ENCODE results near the gene CCDC92B.

CCDC92B gene

DNA sequence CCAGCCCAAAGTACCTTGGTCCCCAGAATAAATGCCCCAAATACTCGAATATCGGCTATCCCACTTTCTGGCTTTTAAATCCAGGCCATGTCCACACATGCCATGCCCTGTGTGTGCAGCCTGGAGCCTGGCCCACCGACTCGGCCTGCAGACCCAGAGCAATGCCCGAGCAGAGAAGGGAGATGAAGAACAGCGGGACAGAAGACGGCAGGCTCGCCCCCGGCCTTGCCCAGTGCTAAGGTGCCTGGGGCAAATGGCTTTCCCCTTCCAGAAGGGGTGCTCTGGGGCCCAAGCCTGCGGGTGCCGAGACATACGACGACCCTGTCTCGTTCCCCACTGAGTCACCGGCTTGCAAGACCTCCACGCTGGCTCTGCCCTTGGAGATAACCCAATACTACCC lies 45.8 kb downstream of the CCDC92B start:
- Histone ChIP-seq H2BK15ac (ENCODE audit: low read length) (no peak overlapping the region), H2BK12ac (ENCODE audit: low read length) (no peak overlapping the region), H3K14ac (ENCODE audit: low read length) (no peak overlapping the region), H4K91ac (ENCODE audit: low read depth, low read length, poor library complexity) (no peak overlapping the region), H3K4me1 (ENCODE audit: control insufficient read depth in 2 of 2, insufficient read depth in 1 of 2, low read depth in 1 of 2, low read length in 2 of 2) (peaks cover 0 to 13% of the 10 kb centered on the region in 2 donors), H3K27ac (replicated peaks; ENCODE audit: low read length) (no peak overlapping the region), H3K4ac (ENCODE audit: low read length) (no peak overlapping the region), H2AFZ (ENCODE audit: low read length) (no peak overlapping the region), H3K23ac (ENCODE audit: low read depth, low read length, poor library complexity) (peak overlapping the region; percentile 80), H3K18ac (ENCODE audit: low read length) (peak overlapping the region; percentile 28), H3K4me2 (ENCODE audit: insufficient read depth, low read length, poor library complexity, severe bottlenecking) (no peak overlapping the region), H2AK5ac (ENCODE audit: low read depth, low read length) (no peak overlapping the region), H3K9ac (ENCODE audit: low read depth, low read length, poor library complexity) (no peak overlapping the region), H3K9me3 (replicated peaks in 1 of 2; ENCODE audit: control insufficient read depth in 2 of 2, insufficient read depth in 1 of 2, low read depth in 1 of 2, low read length in 2 of 2) (peaks cover 0 to 2% of the 10 kb centered on the region in 2 donors), H4K8ac (ENCODE audit: low read depth, low read length) (no peak overlapping the region), H3K4me3 (ENCODE audit: low read length in 2 of 2) (no peak overlapping the region), H2BK120ac (ENCODE audit: low read depth, low read length) (no peak overlapping the region), H3K27me3 (ENCODE audit: control insufficient read depth in 3 of 3, insufficient read depth in 3 of 3, low read depth in 1 of 3, low read length in 3 of 3) (no peaks in the 10 kb centered on the region), H3K36me3 (replicated peaks in 1 of 2; ENCODE audit: control insufficient read depth in 2 of 2, insufficient read depth in 2 of 2, low read length in 2 of 2) (peaks cover 13 to 47% of the 10 kb centered on the region in 2 donors), H2BK5ac (ENCODE audit: low read length) (peak overlapping the region; percentile 11), H3K79me1 (ENCODE audit: low read depth, low read length) (peaks cover 24% of the 10 kb centered on the region)
- WGBS, 2 donors (ENCODE audit: extremely low coverage in 2 of 2, insufficient read length in 2 of 2, insufficient replicate concordance in 1 of 2), result no CpG with 5 or more reads among the region's 16 CpGs
- no peak for DNase-seq (ENCODE audit: low spot score)

DNA sequence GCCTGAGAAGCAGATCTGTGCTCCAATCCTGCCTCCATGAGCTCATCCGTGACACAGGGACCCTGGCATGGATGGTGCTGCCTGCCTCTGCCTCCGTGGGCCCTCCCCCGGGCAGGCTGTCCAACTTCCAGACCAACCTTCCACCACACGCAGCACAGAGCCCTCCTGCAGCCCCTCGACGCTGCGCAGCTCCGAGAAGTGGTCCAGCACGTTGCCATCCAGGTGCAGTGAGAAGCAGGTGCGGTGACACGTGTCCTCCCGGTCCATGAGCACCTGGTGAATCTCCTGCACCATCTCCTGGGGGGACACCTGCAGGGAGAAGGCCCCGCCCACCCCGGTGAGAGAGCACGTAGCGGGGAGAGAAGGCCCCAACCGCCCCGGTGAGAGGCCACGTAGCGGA lies 46.3 kb downstream of the CCDC92B start:
- no peak overlapping the region for H3K18ac ChIP-seq (ENCODE audit: low read length)
- WGBS, 2 donors (ENCODE audit: extremely low coverage in 2 of 2, insufficient read length in 2 of 2, insufficient replicate concordance in 1 of 2), result no CpG with 5 or more reads among the region's 20 CpGs

GRCh38 chr17:2701996-2702741 lies 47.3 kb downstream of the CCDC92B start:
- Histone ChIP-seq H3K4me1 (ENCODE audit: control insufficient read depth in 2 of 2, insufficient read depth in 1 of 2, low read depth in 1 of 2, low read length in 2 of 2) (peaks cover 0 to 13% of the 10 kb centered on the region in 2 donors), H4K91ac (ENCODE audit: low read depth, low read length, poor library complexity) (no peak overlapping the region), H2BK5ac (ENCODE audit: low read length) (no peak overlapping the region), H2BK15ac (ENCODE audit: low read length) (no peak overlapping the region), H2AK5ac (ENCODE audit: low read depth, low read length) (no peak overlapping the region), H3K14ac (ENCODE audit: low read length) (no peak overlapping the region), H3K9ac (ENCODE audit: low read depth, low read length, poor library complexity) (no peak overlapping the region), H2BK12ac (ENCODE audit: low read length) (no peak overlapping the region), H3K4me3 (ENCODE audit: low read length in 2 of 2) (no peak overlapping the region), H3K23ac (ENCODE audit: low read depth, low read length, poor library complexity) (no peak overlapping the region), H2BK120ac (ENCODE audit: low read depth, low read length) (no peak overlapping the region), H3K36me3 (replicated peaks in 1 of 2; ENCODE audit: control insufficient read depth in 2 of 2, insufficient read depth in 2 of 2, low read length in 2 of 2) (peaks cover 19 to 61% of the 10 kb centered on the region in 2 donors), H3K9me3 (replicated peaks in 1 of 2; ENCODE audit: control insufficient read depth in 2 of 2, insufficient read depth in 1 of 2, low read depth in 1 of 2, low read length in 2 of 2) (peaks cover 0 to 3% of the 10 kb centered on the region in 2 donors), H3K4ac (ENCODE audit: low read length) (no peak overlapping the region), H3K27ac (replicated peaks; ENCODE audit: low read length) (no peak overlapping the region), H3K4me2 (ENCODE audit: insufficient read depth, low read length, poor library complexity, severe bottlenecking) (no peak overlapping the region), H3K18ac (ENCODE audit: low read length) (no peak overlapping the region), H4K8ac (ENCODE audit: low read depth, low read length) (no peak overlapping the region), H3K79me1 (ENCODE audit: low read depth, low read length) (peaks cover 15% of the 10 kb centered on the region), H2AFZ (ENCODE audit: low read length) (no peak overlapping the region), H3K27me3 (ENCODE audit: control insufficient read depth in 3 of 3, insufficient read depth in 3 of 3, low read depth in 1 of 3, low read length in 3 of 3) (no peaks in the 10 kb centered on the region)
- no peak for DNase-seq (ENCODE audit: low spot score)
- no CpG with 5 or more reads among the region's 22 CpGs for whole genome bisulfite sequencing, 2 donors (ENCODE audit: extremely low coverage in 2 of 2, insufficient read length in 2 of 2, insufficient replicate concordance in 1 of 2)

More for the DNA sequence above, 46.3 kb downstream of the CCDC92B start:
- DNase-seq (ENCODE audit: low spot score), result no peak
- Histone ChIP-seq H3K36me3 (replicated peaks in 1 of 2; ENCODE audit: control insufficient read depth in 2 of 2, insufficient read depth in 2 of 2, low read length in 2 of 2) (peaks cover 15 to 51% of the 10 kb centered on the region in 2 donors), H2BK12ac (ENCODE audit: low read length) (no peak overlapping the region), H3K9ac (ENCODE audit: low read depth, low read length, poor library complexity) (peak overlapping the region; percentile 70), H3K14ac (ENCODE audit: low read length) (peak overlapping the region; percentile 21), H3K4me2 (ENCODE audit: insufficient read depth, low read length, poor library complexity, severe bottlenecking) (no peak overlapping the region), H3K27ac (replicated peaks; ENCODE audit: low read length) (no peak overlapping the region), H3K4ac (ENCODE audit: low read length) (no peak overlapping the region), H3K4me1 (ENCODE audit: control insufficient read depth in 2 of 2, insufficient read depth in 1 of 2, low read depth in 1 of 2, low read length in 2 of 2) (peaks cover 0 to 13% of the 10 kb centered on the region in 2 donors), H2AK5ac (ENCODE audit: low read depth, low read length) (no peak overlapping the region), H2BK15ac (ENCODE audit: low read length) (no peak overlapping the region), H3K27me3 (ENCODE audit: control insufficient read depth in 3 of 3, insufficient read depth in 3 of 3, low read depth in 1 of 3, low read length in 3 of 3) (no peaks in the 10 kb centered on the region), H2BK5ac (ENCODE audit: low read length) (no peak overlapping the region), H3K79me1 (ENCODE audit: low read depth, low read length) (peaks cover 23% of the 10 kb centered on the region), H4K8ac (ENCODE audit: low read depth, low read length) (no peak overlapping the region), H2BK120ac (ENCODE audit: low read depth, low read length) (no peak overlapping the region), H3K23ac (ENCODE audit: low read depth, low read length, poor library complexity) (no peak overlapping the region), H4K91ac (ENCODE audit: low read depth, low read length, poor library complexity) (no peak overlapping the region), H3K9me3 (replicated peaks in 1 of 2; ENCODE audit: control insufficient read depth in 2 of 2, insufficient read depth in 1 of 2, low read depth in 1 of 2, low read length in 2 of 2) (peaks cover 0 to 3% of the 10 kb centered on the region in 2 donors), H2AFZ (ENCODE audit: low read length) (no peak overlapping the region), H3K4me3 (ENCODE audit: low read length in 2 of 2) (peak overlapping the region in 1 of 2 donors; percentile 14)

- H2BK120ac ChIP-seq (ENCODE audit: low read depth, low read length), result no peak overlapping the region
- H2BK5ac ChIP-seq (ENCODE audit: low read length), result peak overlapping the region; percentile 39
- H2BK15ac ChIP-seq (ENCODE audit: low read length), result no peak overlapping the region
- no peak overlapping the region for H3K27ac ChIP-seq (replicated peaks; ENCODE audit: low read length)
- no peak overlapping the region for H3K14ac ChIP-seq (ENCODE audit: low read length)
- H3K4ac ChIP-seq (ENCODE audit: low read length), result no peak overlapping the region
- peaks cover 11% of the 10 kb centered on the region for H3K79me1 ChIP-seq (ENCODE audit: low read depth, low read length)
- H4K91ac ChIP-seq (ENCODE audit: low read depth, low read length, poor library complexity), result no peak overlapping the region
- peaks cover 0 to 13% of the 10 kb centered on the region in 2 donors for H3K4me1 ChIP-seq (ENCODE audit: control insufficient read depth in 2 of 2, insufficient read depth in 1 of 2, low read depth in 1 of 2, low read length in 2 of 2)
- no peak overlapping the region for H2AFZ ChIP-seq (ENCODE audit: low read length)
- no peak for DNase-seq (ENCODE audit: low spot score)
- H3K23ac ChIP-seq (ENCODE audit: low read depth, low read length, poor library complexity), result no peak overlapping the region
- H2AK5ac ChIP-seq (ENCODE audit: low read depth, low read length), result no peak overlapping the region
- H4K8ac ChIP-seq (ENCODE audit: low read depth, low read length), result peak overlapping the region; percentile 17
- WGBS, 2 donors (ENCODE audit: extremely low coverage in 2 of 2, insufficient read length in 2 of 2, insufficient replicate concordance in 1 of 2), result no CpG with 5 or more reads among the region's 41 CpGs
- no peak overlapping the region for H3K9ac ChIP-seq (ENCODE audit: low read depth, low read length, poor library complexity)
- H3K4me2 ChIP-seq (ENCODE audit: insufficient read depth, low read length, poor library complexity, severe bottlenecking), result no peak overlapping the region
- H3K36me3 ChIP-seq (replicated peaks in 1 of 2; ENCODE audit: control insufficient read depth in 2 of 2, insufficient read depth in 2 of 2, low read length in 2 of 2), result peaks cover 20 to 68% of the 10 kb centered on the region in 2 donors
- no peaks in the 10 kb centered on the region for H3K27me3 ChIP-seq (ENCODE audit: control insufficient read depth in 3 of 3, insufficient read depth in 3 of 3, low read depth in 1 of 3, low read length in 3 of 3)
- no peak overlapping the region for H2BK12ac ChIP-seq (ENCODE audit: low read length)
- no peak overlapping the region for H3K18ac ChIP-seq (ENCODE audit: low read length)
- H3K9me3 ChIP-seq (replicated peaks in 1 of 2; ENCODE audit: control insufficient read depth in 2 of 2, insufficient read depth in 1 of 2, low read depth in 1 of 2, low read length in 2 of 2), result peaks cover 0 to 3% of the 10 kb centered on the region in 2 donors
- H3K4me3 ChIP-seq (ENCODE audit: low read length in 2 of 2), result no peak overlapping the region
These were observed 48.1 kb downstream of the CCDC92B start for GRCh38 chr17:2701161-2701995.

Data from neuronal stem cell (in vitro differentiated cells).